T-helper 2 cell (primary cell): ENCODE measurements around the gene LYZ.

Experiments used
- DNase-seq, 5 experiments: peaks; one replicate each; pipeline versions ENCODE4 v3.0.0 to v3.0.0-alpha.2; 2012 to 2022

The LYZ gene

DNA sequence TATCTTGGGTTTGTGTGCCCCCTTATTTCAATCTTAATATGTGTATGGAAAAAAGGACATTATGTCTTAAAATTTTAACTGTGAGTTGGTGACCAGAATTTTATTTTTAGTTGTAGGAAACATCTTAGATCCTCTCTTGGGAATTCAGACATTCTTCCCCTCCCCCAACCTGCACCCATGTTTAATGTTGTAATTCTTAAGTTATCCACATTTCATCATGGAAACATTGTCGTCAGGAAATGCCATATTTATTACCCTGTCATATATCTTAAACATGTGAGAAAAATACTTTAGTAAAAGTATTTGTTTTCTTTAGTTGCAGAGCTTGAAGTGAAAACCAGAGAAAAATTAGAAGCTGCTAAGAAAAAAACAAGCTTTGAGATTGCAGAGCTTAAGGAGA, 41.6 kb downstream of the LYZ start:
- DNase-seq, result no peak

- peak in 1 of 5 experiments; percentile 44 for DNase-seq
Measured at GRCh38 chr12:69392179-69392928, 44.2 kb downstream of the LYZ start.

DNA sequence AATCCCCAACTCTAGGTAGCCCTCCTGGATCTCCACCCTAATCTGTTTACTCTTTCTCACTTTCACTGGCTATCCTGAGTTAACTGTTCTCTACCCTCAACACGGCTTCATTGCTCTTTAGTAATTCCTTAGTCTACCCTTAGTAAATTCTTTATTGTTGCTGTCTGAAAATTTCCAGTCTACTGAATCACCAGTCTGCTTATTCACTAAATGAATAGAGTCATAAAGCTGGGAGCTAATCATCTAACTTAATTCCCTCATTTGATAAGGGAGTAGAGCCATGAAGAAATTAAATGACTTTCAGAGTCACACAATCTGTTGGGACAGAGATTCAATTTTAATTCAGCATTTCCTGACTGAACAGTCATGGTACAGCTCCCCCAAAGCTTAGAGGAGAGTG, 47.9 kb downstream of the LYZ start:
- no peak for DNase-seq

- peak in 1 of 5 experiments; percentile 13 for DNase-seq
Measured at GRCh38 chr12:69396963-69397362, 48.8 kb downstream of the LYZ start.

- DNase-seq, result no peak
Measured at GRCh38 chr12:69397978-69398377, 49.8 kb downstream of the LYZ start.

DNA sequence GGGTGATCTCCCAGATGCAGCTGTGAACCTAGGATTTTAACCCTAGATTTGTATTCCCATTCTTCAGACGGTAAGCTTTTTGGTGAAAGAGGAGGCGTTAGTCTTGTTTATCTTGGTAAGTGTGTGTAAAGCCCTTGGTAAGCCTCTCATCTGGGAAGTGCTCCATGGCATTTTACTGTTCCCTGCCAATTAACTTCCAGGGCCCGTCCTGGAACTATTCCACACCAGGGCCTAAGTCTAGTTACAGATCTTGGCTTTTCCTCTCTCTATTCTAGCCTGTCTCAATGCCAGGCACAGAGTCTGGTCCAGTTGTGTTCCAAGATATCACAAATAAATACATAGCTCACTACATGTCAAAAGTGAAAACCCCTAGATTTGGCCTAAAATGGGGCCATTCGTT, 53.8 kb downstream of the LYZ start:
- no peak for DNase-seq
